ENCODE data around the gene SLC25A43. TPM values are rescaled to one million over a fixed set of nuclear protein-coding genes. Genes with fewer than 3 reads are reported as not detected.

The SLC25A43 gene
- polyA plus RNA-seq, 1 of the 3 experiments (the other 2 are of a cell fraction), result 13.2 TPM

DNA sequence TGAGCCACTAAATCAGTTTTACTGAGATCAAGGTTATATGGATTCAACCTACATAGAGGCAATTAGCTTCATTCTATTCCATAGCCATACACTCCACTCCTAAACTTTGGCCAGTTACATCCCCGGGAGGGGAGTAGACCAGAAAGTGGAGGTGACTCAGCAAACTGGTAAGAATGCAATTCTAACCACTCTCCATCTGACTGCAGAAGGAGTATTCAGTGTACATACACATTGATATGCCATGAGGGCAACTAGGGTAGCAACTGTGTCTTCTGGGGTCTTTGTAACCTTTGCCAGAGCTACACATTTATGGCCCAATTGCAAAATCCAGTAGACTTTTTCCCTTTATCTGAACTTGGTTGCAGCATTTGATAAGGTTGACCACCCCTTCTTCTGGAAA is 7.6 kb downstream of the SLC25A43 start (continued):
- TF ChIP-seq NRF1 (IDR thresholded peaks at IDR 0.05; ENCODE audit: low read depth, low read length) (no peak), NFIC (IDR thresholded peaks at IDR 0.05; ENCODE audit: borderline replicate concordance) (no peak), RCOR1 (IDR thresholded peaks at IDR 0.05; ENCODE audit: low read length) (no peak), RFX5 (IDR thresholded peaks at IDR 0.05; ENCODE audit: low read length) (no peak)

DNA sequence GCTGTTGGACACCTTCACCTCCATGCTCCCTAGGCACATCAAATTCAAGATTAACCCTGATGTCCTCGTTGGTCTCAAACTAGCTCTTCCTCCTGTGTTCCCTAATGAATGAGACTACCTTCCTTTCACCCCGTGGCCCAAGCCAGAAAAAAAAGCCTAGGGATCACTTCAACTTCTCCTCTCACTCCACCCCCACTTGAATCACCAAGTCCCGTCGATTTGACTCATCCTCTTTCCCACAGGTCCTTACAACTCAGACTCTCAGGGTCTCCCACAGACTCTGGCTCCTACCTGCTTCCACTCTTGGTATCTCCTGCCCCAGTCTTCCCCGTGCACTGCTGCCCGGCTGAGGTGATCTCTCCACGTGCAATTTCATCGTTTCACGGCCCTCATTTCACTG is 8.5 kb downstream of the SLC25A43 start:
- ChIA-PET CTCF (interaction anchor here (0.6 kb wide), 1 partner anchor 16 kb away, joined by 3 read pairs; no protein-coding TSS in a partner anchor), POLR2A (no interaction called here)
- no peak for DNase-seq

More for the DNA sequence above, 8.5 kb downstream of the SLC25A43 start:
- no peak overlapping the region for H3K4me3 ChIP-seq (ENCODE audit: low read depth in 2 of 2, low read length in 1 of 2)
- H3K9me2 ChIP-seq, result no peaks in the 10 kb centered on the region
- no peaks in the 10 kb centered on the region for H3K4me1 ChIP-seq (ENCODE audit: control insufficient read depth in 1 of 2, insufficient read depth in 2 of 2, low read depth in 1 of 2, low read length in 1 of 2)
- H3K9ac ChIP-seq, result no peak overlapping the region
- peaks cover 7% of the 10 kb centered on the region for H3F3A ChIP-seq (replicated peaks; ENCODE audit: insufficient read depth)
- no peaks in the 10 kb centered on the region; the same call in 1 of the 2 replicates for H3K79me2 ChIP-seq (ENCODE audit: insufficient read depth)
- 39% methylated on average over 9 of the region's 9 CpGs for whole genome bisulfite sequencing (ENCODE audit: low lambda C conversion rate)
- H3K9me3 ChIP-seq, result no peaks in the 10 kb centered on the region
- H3K27me3 ChIP-seq (ENCODE audit: insufficient read depth), result no peaks in the 10 kb centered on the region; the same call in 1 of the 2 replicates
- H2AFZ ChIP-seq (ENCODE audit: low read depth), result no peak overlapping the region
- H3K36me3 ChIP-seq (replicated peaks in 1 of 2; ENCODE audit: control insufficient read depth in 1 of 2, insufficient read depth in 2 of 2, low read length in 1 of 2), result no peaks in the 10 kb centered on the region
- no peak overlapping the region for H3K4me2 ChIP-seq
- TF ChIP-seq POLR2AphosphoS5 (IDR thresholded peaks at IDR 0.05; ENCODE audit: low read depth, low read length) (no peak), RFX5 (IDR thresholded peaks at IDR 0.05; ENCODE audit: low read length) (no peak), FOXM1 (IDR thresholded peaks at IDR 0.05; ENCODE audit: low read depth) (no peak), YY1 (IDR thresholded peaks at IDR 0.05; ENCODE audit: low read depth) (no peak), EZH2phosphoT487 (IDR thresholded peaks at IDR 0.05; ENCODE audit: borderline replicate concordance, low read depth) (no peak), FOXJ3 (CRISPR knock-in tag; IDR thresholded peaks at IDR 0.05) (no peak), SIN3A (IDR thresholded peaks at IDR 0.05; ENCODE audit: borderline replicate concordance, low read depth, low read length) (no peak), TEAD4 (IDR thresholded peaks at IDR 0.05; ENCODE audit: borderline replicate concordance, insufficient read depth) (no peak), ELF1 (IDR thresholded peaks at IDR 0.05) (no peak), RXRA (IDR thresholded peaks at IDR 0.05; ENCODE audit: borderline replicate concordance, low read depth) (no peak), NFIC (IDR thresholded peaks at IDR 0.05; ENCODE audit: borderline replicate concordance) (no peak)
- TF ChIP-seq, protein P1, sequence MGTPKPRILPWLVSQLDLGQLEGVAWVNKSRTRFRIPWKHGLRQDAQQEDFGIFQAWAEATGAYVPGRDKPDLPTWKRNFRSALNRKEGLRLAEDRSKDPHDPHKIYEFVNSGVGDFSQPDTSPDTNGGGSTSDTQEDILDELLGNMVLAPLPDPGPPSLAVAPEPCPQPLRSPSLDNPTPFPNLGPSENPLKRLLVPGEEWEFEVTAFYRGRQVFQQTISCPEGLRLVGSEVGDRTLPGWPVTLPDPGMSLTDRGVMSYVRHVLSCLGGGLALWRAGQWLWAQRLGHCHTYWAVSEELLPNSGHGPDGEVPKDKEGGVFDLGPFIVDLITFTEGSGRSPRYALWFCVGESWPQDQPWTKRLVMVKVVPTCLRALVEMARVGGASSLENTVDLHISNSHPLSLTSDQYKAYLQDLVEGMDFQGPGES (IDR thresholded peaks at IDR 0.05; ENCODE audit: low read depth, low read length), result no peak
- TF ChIP-seq, protein P2, sequence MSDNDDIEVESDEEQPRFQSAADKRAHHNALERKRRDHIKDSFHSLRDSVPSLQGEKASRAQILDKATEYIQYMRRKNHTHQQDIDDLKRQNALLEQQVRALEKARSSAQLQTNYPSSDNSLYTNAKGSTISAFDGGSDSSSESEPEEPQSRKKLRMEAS (IDR thresholded peaks at IDR 0.05; ENCODE audit: low read depth), result no peak
- TF ChIP-seq, protein P3, sequence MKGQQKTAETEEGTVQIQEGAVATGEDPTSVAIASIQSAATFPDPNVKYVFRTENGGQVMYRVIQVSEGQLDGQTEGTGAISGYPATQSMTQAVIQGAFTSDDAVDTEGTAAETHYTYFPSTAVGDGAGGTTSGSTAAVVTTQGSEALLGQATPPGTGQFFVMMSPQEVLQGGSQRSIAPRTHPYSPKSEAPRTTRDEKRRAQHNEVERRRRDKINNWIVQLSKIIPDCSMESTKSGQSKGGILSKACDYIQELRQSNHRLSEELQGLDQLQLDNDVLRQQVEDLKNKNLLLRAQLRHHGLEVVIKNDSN (IDR thresholded peaks at IDR 0.05; ENCODE audit: borderline replicate concordance, low read depth), result no peak
- TF ChIP-seq, protein P4, sequence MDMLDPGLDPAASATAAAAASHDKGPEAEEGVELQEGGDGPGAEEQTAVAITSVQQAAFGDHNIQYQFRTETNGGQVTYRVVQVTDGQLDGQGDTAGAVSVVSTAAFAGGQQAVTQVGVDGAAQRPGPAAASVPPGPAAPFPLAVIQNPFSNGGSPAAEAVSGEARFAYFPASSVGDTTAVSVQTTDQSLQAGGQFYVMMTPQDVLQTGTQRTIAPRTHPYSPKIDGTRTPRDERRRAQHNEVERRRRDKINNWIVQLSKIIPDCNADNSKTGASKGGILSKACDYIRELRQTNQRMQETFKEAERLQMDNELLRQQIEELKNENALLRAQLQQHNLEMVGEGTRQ (IDR thresholded peaks at IDR 0.05; ENCODE audit: borderline replicate concordance, low read depth, low read length), result no peak
- H3K27ac ChIP-seq (ENCODE audit: low read depth in 2 of 2, low read length in 1 of 2), result no peak overlapping the region
- no peaks in the 10 kb centered on the region for H4K20me1 ChIP-seq (ENCODE audit: insufficient read depth)
